ENCODE data around the gene HYAL1.

DNA sequence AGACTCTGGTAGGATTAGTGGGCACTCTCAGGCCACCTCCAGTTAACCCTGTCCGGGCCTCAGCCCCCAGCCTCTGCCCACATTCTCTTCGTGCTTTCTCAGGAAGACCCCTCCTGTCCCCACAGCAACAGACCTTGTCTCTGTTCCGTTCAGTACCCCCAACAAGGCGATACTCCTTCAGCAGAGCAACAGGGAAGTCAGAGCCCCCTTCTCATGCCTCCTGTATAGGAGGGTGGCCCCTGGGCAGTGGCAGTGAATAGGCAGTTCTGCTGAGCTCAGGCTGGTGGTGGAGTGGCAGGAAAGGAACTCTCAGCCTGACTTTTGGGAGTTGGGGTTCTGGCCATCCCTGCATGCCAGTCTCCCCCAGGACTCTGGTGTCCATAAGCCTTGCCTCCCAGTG, 33.9 kb downstream of the HYAL1 start:
- TF ChIP-seq CTCF (conservative IDR thresholded peaks at IDR 0.05; ENCODE audit: low read length) (no peak), EZH2phosphoT487 (IDR thresholded peaks at IDR 0.05; ENCODE audit: borderline replicate concordance) (no peak)
